HG03342 (cell line): ENCODE data around the gene CRELD2.

Experiments
- ATAC-seq: cut with Tn5 transposase; IDR thresholded peaks from one replicate; pipeline ENCODE4 v1.9.1; 2021; ENCODE audit warnings: mild to moderate bottlenecking, moderate library complexity; ENCODE audit not compliant: unreplicated experiment

Gene CRELD2

DNA sequence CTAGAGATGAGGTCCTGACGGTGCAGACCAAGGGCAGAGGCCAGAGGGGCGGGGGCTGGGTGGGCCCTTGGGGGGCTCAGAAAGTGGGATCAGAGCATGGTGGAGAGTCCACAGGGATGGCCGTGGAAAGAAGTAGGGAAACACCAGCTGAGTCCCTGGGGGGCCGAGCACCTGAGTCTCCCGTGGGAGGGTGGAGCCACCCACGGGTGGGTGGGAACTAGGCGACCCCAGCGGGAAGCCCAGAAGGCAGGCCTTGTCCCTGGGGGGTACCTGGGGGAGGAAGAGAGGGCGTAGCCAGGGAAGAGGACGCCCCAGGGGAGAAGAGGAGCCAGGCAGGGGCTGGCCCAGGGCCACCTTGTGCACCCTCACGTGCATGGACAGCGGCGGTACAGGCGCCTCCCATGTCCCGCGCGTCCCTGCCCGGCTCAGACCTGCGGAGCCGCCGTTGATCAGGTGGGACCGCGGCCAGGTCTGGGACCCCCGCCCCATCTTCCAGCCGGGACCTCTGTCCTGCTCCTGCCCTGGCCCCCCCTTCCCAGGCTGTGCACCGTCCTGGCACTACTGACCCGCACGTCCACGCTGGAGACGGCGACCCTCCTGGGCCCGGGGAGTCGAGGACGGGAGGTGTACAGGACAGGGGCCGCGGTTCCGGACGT is 10.2 kb downstream of the CRELD2 start:
- ATAC-seq: no peak

DNA sequence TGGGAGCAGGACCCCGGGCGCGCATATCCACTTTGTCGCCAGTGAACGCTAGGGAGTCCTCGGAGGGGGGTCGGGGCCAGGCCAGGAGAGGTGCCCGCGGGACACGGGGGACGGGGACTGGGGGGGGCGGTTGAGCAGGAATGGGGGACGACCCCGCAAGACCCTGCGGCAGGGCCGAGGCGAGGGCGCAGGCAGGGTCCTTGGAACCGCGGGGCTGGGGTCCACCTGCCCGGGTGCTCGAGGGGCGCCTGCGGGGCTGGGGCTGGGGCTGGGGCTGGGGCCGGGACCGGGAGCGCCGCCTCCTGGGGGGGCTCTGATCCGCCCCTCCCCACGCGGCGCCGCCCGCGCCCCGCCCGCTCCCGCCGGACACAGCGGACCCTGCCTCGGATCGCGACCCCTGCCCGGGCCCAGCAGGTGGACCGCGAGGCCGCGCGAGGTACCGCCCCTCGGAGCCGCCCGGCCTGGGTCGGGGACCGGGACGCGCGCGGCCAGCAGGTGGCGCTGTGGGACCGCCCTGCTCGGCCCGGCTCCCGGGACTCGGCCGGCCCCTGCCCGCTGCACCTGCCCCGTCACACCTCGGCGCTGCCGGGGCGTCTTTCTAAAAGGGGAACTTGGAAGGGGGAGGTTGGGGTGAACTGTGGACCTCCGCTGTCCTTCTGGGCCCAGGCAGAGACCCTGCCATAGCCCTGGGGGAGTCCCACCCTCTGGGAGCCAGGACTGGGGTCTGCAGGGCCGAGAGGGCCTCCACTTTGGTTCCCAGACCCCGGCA is 11.0 kb downstream of the CRELD2 start:
- ATAC-seq: no peak

DNA sequence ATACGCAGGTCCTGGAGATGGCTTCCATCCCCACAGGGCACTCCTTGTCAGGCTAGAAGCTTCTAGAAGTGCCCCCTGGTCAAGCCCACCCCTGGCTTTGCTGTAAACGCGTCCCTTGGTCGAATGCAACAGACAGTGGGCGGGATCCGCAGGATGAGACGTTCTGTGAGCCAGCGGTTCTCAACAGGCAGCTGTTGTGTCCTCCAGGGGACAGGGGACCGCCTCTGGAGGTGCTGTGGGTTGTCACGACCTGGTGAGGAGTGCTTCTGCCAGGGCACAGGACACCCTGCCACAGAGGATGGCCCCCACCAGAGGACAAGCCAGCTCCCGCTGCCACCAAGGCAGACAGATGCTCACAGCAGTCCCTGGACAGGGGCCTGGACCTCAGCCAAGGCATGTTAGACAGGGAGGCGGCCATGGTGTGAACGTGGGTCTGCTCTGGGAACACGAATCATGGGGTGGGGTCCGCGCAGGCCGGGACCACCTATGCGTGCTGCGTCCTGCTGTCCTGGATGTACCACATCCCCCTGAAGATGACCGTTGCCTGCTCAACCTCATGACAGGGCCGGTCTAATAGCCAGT is 11.7 kb downstream of the CRELD2 start:
- no peak for ATAC-seq

DNA sequence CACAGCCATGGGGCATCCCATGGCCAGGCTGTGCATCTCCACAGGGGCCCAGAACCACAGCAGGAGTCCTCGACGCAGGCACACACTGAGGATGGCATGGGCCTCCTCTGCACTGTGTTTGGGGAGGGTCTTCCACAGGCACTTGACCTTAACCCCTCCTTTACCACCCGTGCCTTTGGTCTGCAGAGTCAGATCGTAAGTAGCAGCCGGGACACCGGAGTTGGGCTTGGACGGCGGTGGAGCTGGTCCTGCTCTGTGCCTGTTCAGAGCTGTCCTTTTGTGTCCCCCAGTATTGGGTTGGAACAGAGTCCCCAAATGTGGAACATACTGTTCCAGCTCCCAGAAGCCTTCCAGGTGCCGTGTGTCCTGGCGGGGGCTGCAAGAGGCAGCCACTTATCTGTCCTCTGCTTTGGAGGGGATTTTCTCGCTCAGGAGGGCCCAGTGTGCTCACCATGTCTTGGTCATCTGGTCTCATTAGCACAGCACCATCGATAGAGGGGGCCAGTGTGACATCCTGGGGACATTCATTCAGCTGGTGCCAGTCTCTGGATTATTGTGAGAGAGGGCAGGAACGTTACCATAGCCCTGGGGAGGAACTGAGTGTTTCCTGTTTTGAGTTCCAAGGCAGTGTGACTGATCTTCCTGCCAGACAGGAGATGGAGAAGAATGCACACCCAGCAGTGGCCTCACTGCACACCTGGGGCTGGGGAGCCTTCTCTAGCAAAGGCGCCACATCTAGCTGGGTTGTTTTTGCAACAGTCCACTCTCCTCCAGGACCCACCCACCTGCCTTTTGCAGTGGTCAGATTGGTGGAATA is 12.4 kb downstream of the CRELD2 start:
- no peak for ATAC-seq

DNA sequence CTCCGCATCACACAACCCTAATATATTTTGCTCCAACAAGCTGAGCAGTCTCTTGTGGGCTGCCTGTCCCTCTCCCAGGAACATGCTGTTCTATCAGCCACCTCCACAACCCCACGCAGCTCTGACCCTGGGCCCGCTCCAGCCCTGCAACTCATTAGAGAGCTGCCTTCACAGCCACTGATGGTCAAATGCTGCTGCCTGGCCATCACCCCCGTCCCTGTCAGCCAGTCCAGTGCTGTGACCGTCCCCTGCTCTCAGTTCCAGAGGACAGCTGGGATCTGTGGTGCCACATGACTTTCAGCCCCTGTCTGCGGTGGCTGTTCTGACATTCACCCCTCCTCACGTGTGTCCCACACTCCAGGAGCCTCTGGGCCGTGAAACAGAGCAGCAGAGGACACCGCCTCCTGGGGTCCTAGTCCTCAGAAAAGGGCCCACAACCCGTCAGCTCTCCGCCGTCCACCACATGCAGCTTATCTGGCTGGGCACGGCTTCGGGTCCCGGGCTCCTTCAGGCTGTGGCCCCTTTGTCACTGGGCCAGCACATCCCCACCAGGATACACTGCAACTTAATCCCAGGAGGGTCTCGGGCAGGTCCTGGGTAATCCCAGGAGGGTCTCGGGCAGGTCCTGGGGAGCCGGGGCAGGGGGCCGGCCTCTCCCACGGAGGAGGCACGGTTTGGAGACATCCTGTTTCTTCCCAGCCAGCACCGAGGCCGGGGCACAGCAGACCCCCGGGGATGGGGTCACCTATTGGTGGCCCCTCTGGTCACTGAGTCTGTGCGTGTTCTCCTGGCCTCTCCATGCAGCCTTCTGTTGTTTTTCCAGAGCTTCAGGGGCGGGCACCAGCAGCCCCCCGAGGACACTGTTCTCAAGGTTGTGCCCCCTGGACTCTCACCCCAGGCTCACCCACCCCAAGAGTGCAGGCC is 15.1 kb downstream of the CRELD2 start:
- ATAC-seq: no peak

DNA sequence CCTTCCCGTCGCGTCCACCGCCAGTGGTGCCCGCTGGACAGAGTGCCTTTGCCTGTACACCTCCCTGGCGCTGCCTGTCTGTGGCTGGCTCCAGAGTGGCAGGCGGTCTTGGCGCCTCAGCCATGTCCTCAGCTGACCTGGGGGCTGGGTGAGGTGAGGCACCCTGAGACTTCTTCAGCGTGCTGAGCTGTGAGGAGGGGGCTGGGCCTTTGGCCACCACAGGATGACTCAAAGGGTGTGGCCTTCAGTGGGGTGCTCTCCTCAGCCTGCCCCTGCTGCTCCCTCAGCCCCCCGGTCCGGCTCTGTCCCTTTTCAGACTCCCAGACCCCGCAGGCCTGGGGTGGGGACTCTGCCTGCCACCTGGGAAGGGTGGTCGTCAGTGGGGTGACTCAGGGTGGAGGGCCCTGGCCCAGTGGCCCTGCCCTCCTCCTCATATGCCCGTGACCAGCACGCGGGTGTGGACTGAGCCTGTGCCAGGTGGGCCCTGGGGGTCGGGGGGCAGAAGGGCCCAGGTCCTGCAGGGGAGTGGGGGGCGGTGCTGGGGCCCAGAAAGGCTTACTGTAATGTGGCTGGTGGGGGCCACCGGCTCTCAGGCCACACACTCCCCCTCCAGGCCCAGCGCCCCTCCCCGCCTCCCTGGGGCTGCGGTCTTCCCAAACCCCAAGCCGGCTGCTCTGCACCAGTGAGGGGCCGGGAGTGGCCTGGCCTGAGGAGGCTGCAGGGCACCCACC is 15.9 kb downstream of the CRELD2 start:
- no peak for ATAC-seq

DNA sequence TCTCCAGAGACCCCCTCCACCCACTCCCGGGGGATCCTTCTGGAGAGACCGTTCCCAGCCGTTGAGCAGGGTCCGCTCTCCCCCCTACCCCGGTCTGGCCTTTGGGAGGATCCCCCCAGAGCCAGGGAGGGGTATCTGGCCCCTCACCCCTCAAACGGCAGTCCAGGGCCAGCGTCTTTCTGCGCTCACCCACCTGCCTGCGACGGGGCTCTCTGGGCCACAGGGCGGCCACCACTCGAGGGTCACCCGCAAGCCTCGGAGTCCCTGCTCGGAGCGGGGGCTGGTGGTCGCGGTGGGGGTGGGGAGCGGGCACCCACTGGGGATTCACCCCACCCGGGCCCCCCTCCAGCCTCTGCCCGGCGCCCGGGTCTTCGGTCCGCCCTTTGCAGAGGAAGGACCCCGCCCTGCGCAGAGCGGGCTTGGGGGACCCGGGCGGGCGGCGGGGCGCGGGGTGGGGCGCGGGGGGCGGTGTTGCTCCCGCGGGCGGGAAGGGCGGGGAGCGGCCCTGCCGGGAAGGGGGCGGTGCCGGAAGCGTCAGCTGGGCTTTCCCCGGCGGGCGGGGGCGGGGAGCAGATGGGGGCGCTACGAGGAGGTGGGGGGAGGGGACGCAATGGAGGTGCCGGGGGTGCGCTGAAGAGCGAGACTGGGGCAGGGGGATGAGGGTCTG is 16.6 kb downstream of the CRELD2 start:
- ATAC-seq: no peak

DNA sequence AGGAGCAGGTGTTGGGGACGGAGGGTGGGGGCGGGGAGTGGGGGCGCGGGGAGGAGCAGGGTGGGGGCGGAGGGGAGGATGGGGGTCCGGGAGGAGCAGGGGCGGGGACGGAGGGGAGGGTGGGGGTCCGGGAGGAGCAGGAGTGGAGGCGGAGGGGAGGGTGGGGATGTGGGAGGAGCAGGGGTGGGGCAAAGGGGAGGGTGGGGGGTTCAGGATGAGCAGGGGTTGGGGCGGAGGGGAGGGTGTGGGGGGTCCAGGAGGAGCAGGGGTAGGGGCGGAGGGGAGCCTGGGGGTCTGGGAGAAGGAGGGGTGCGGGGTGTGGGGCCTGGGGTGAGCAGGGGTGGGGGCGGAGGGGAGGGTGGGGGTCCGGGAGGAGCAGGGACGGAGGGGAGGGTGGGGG is 17.1 kb downstream of the CRELD2 start:
- no peak for ATAC-seq

DNA sequence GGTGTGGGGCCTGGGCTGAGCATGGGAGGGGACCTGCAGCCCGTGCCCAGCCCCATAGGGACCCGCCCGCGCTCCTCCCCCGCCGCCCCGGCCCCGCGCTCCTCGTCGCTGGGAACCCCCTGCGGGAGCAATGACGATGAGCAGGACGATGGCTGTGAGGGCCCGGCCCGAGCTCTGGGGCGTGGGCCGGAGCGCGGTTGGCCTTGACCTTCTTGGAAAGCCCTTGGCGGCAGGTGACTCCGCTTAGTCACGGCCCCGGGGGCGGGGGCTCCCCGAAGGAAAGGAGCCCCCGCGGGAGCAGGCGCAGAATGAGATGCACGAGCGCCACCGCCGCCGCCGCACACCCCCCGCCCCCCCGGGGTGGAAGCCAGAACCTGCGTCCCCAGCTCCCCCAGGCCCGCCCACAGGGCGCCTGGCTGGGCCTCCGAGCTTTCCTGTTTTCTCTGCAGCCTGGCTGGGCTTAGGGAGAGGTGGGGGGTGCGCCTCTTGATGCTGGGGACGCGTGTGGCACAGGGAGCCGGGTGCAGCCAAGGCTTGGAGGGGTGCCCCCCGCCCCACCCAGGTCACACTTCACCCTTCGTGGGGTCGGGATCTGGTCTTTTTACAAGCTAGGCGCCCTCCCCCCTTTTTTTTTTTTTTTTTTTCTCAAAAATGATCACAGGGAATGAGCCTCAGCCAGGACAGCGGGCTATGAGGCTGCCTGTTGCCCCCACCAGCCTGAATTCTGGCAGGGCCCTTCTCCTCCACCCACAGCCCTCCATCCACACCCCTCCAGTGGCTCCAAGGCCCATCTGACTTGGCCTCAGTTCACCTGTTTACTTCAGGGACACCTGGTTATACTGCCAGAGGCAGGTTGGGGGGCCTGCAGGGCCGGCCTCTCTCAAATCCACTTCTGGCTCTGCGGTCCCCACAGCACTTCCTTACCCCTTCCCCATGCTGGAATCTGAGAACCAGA is 17.9 kb downstream of the CRELD2 start:
- peak; percentile 62 for ATAC-seq

DNA sequence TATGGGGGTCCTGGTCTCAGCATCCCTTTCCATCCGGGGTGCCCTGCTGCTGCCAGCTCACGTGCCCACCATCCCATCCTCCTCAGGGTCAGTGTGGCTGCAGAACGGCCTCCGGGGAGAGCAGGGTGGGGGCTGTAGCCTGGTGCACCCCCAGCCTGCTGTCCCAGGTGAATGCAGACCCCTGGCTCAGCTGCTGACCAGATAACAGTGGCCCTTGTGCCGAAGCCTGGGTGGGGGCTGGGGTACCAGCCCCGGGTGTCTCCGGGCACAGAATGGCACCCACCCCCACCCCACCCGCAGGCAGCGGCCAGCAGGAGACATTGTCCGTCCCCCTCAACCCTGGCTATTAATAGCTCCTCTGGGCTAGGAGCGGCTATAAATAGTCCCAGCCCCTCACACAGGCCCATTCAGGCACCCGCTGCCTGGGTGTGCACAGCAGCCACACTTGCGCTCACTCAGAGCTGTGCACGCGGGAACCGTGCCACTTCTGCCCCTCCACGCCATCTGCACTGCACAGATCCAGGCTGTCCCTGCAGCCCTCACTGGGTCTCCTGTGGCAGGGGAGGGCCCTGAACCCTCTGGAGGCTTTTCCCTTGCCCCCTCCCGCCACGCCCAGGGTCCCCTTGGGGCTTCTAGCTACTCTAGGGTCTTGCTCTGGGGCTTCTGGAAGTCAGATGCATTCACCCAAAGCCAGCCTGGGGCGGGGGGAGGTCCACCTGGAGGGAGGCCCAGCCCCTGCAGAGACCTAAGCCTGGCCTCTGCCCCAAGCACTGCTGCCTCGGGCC is 18.7 kb downstream of the CRELD2 start:
- ATAC-seq: no peak

DNA sequence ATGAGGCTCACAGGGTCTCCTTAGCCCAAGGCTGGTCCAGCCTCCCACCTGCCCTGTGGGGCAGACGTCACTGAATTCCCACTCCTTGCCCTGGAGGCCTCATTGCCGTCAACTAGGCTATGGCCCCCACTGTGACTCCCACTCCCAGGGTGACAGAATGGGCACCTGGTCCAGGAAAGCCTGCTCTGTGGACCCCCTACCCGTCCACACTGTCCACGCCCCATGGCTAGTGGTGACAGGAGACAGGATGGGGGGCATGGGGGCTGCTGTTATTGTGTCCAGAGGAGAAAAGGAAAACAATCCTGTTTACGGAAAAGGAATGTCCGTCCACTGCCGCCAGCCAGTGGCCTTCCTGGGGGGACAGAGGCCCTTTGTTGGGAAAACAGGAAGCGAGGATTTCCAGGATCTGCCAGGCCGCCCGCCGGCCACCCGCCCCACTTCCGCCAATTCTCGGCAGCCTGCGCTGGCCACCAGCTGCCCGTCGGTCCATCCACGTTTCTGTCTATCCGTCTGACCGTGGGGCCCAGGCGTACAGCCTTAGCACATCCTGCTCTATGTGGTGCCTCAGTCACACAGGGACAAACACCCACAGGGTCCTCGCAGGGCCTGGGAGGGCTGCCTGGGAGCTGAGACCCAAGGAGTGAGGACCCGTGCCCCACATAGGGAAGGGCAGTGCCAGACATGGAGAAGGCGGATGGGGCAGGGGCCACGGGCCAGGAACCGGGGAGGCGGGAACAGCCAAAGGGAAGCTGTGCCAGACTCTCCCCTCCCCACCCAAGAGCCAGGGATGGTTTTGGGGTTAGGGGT is 19.5 kb downstream of the CRELD2 start:
- no peak for ATAC-seq

DNA sequence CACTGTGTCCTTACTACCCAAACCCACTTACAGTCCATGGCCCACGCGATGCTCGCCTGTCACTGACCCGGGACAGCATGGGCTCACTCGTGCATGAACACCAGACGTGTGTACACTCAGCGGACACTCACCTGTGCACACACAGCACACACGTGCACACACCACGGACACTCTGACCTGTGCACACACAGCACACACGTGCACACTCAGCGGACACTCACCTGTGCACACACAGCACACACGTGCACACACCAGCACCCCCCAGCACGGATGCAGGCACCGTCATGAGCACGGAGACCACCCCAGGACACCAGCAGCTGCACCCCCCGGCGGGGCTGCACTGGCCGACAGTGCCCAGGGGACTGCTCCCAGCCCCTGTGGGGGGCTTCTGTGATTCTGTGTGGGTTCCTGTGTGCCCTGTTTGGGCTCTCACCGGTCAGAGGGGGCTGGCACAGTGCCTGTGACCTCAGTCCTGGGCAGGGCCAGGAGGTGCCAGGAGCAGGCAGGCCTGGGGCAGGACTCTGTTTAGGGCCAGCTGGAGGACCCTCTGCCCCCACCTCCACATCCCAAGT is 20.2 kb downstream of the CRELD2 start:
- ATAC-seq: no peak

DNA sequence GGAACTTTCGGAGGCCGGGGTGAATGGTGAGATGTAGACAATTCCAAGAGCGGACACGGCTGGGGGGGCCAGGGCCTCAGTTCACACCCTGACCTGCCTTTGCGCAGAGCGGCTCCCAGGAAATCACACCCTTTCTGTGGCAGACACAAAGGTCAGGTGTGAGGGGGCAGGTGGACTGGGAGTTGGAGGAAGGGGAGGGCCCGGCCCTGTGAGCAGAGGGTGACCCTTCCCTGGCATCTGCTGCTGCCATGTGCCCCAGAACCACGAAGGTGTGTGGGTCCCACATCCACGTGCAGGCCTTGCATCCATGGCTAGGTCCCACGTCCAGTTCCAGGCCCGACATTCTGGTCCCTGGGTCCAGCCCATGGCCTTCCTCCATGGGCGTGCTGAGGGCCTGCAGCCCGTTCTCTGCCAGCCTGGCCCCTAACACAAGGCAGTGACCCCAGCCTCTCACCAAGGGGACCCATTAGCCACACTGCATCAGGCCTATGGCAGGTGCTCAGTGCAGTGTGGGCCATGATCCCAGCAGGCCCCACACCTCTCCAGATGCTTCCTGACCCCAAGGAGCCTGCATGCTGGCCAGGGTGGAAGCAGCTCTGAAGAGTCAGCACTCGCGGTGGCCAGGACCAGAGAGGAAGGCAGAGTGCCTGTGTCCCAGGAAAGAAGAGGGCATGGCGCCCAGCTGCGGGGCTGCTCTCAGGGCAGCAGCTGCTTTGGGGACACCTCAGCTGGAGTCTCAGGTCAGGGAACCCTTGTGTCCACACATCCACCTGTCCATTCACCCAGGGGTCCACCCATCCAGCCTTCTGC is 23.3 kb downstream of the CRELD2 start:
- no peak for ATAC-seq

DNA sequence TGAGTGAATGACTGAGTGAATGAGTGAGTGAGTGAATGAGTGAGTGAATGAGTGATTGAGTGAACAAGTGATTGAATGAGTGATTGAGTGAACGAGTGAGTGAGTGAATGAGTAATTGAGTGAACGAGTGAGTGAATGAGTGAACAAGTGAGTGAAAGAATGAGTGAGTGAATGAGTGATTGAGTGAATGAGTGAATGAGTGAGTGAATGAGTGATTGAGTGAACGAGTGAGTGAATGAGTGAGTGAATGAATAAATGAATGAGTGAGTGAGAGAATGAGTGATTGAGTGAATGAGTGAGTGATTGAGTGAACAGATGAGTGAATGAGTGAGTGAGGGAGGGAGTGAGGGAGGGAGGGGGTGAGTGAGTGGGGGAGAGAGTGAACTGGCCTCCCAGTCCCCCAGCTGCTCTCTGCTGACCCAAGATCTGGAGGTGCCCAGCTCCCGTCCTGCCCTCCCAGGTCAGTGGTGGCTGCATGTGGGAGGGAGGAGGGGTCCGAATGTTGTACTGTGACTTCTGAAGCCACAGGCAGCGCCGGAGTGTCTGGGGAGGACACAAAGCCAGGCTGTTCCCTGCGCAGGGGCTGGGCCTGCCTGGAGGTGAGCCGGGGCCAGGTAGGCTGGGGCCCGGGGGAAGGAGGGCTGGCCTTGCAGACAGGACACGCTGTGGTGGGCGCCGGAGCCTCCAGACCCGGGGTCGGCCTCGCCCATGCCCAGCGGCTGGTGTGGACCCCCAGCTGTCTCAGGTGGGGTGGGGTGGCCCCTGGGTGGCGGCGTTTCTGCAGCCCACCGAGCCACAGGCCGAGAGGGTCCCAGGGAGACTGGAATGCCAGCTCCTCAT is 24.4 kb downstream of the CRELD2 start:
- ATAC-seq: no peak
